ENCODE results near the gene GTF2F1. TPM values are rescaled to one million over a fixed set of nuclear protein-coding genes. Genes with fewer than 3 reads are reported as not detected.

GTF2F1 gene
- total and polyA plus RNA-seq, 2 donors (not counting 1 experiment from before 2014, with no cell fraction given), result 41.0 to 56.5 TPM

DNA sequence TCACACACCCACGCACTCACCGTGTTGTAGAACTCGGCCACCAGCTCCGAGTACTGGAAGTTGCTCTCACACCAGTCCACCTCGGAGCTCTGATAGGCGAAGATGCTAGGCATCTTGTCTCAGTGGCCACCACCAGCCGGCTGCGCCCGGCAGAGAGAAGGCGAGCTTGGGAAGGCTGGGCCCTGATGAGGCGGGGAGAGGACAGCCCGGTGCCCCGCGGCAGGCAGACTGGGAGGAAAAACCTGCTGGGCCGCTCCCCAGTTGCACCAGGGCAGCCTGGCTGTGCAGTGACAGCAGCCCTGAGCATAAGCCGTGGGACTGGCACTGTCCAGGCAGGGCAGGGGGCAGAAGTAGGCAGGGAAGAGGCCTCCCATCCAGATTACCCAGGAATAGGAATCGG lies 59.5 kb downstream of the GTF2F1 start, which contains the start of gene ACER1:
Gene ACER1 (minus strand): TSS at position 174 of the 400 bp plus-strand sequence. CDS start 61 bp downstream, at position 113.
- H2AFZ ChIP-seq (ENCODE audit: insufficient read depth, low read depth, low read length, poor library complexity, severe bottlenecking), result no peak within 1 kb of the TSS
- intact Hi-C loops (cut with micrococcal nuclease), result no loop called here
- no peaks in the 10 kb centered on the region for H3K27me3 ChIP-seq (replicated peaks in 1 of 4; ENCODE audit: control extremely low read depth in 1 of 4, control insufficient read depth in 3 of 4, insufficient read depth in 4 of 4, low read length in 3 of 4)
- H3K4me1 ChIP-seq (ENCODE audit: control insufficient read depth in 2 of 2, insufficient read depth in 2 of 2, low read length in 2 of 2), result no peaks in the 10 kb centered on the region
- 92% methylated on average over 16 of the region's 17 CpGs for WGBS (ENCODE audit: insufficient coverage)
- H3K4me3 ChIP-seq (ENCODE audit: control extremely low read depth in 1 of 5, extremely low read depth in 1 of 5, insufficient read depth in 1 of 5, low read depth in 2 of 5, low read length in 4 of 5), result no peak within 1 kb of the TSS
- no peaks in the 10 kb centered on the region for H4K20me1 ChIP-seq (ENCODE audit: control insufficient read depth, insufficient read depth, low read length, poor library complexity, severe bottlenecking)
- no peak for ATAC-seq (ENCODE audit: low read depth)
- H3K9me3 ChIP-seq (ENCODE audit: control extremely low read depth in 1 of 3, control insufficient read depth in 2 of 3, insufficient read depth in 1 of 3, low read length in 2 of 3), result no peaks in the 10 kb centered on the region
- Mint-ChIP-seq H3K9me3 (ENCODE audit: insufficient read depth) (no peaks in the 10 kb centered on the region), H3K27me3 (no peaks in the 10 kb centered on the region), H3K4me1 (no peaks in the 10 kb centered on the region), H3K27ac (no peak within 1 kb of the TSS), H3K4me3 (no peak within 1 kb of the TSS)
- no peak within 1 kb of the TSS for H3K4me2 ChIP-seq (replicated peaks; ENCODE audit: low read depth, low read length, poor library complexity, severe bottlenecking)
- H3K27ac ChIP-seq (ENCODE audit: low read length in 2 of 2), result no peak within 1 kb of the TSS
- no peaks in the 10 kb centered on the region for H3K79me2 ChIP-seq (ENCODE audit: control insufficient read depth, insufficient read depth, low read length)
- no peak for DNase-seq
- CTCF ChIA-PET, result no interaction called here
- H3K9ac ChIP-seq (ENCODE audit: low read length), result no peak within 1 kb of the TSS
- TF ChIP-seq EZH2 (IDR thresholded peaks at IDR 0.05; ENCODE audit: borderline replicate concordance, insufficient read depth, low read depth, low read length, poor library complexity, severe bottlenecking), result no peak
- TF ChIP-seq, protein P1, sequence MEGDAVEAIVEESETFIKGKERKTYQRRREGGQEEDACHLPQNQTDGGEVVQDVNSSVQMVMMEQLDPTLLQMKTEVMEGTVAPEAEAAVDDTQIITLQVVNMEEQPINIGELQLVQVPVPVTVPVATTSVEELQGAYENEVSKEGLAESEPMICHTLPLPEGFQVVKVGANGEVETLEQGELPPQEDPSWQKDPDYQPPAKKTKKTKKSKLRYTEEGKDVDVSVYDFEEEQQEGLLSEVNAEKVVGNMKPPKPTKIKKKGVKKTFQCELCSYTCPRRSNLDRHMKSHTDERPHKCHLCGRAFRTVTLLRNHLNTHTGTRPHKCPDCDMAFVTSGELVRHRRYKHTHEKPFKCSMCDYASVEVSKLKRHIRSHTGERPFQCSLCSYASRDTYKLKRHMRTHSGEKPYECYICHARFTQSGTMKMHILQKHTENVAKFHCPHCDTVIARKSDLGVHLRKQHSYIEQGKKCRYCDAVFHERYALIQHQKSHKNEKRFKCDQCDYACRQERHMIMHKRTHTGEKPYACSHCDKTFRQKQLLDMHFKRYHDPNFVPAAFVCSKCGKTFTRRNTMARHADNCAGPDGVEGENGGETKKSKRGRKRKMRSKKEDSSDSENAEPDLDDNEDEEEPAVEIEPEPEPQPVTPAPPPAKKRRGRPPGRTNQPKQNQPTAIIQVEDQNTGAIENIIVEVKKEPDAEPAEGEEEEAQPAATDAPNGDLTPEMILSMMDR (IDR thresholded peaks at IDR 0.05), result no peak
- no peaks in the 10 kb centered on the region for H3K36me3 ChIP-seq (replicated peaks in 1 of 2; ENCODE audit: control extremely low read depth in 1 of 2, control insufficient read depth in 1 of 2, extremely low read depth in 1 of 2, insufficient read depth in 2 of 2, low read length in 1 of 2)
- POLR2A ChIA-PET, result no interaction called here

Small RNA genes within 50 kb of the gene (small RNA-seq; reads per million reads assigned to genes)
- gene MIR6790 (ENCODE audit: insufficient read length, low read depth, low replicate concordance) (not detected), gene MIR6885 (ENCODE audit: insufficient read length, low read depth, low replicate concordance) (not detected)

Other genes with a start within 250 kb of the GTF2F1 start
- 40.2 and 45.7 TPM in 2 replicates for gene MLLT1, start 113.2 kb downstream of the GTF2F1 start, total RNA-seq
- gene MLLT1, start 113.2 kb downstream of the GTF2F1 start, polyA plus RNA-seq, result 15.3 and 19.4 TPM in 2 replicates
- gene ACER1, start 59.6 kb downstream of the GTF2F1 start, total RNA-seq, result not detected in 2 replicates
- 0.14 TPM in 1 of 2 replicates, not detected in the other for gene ACER1, start 59.6 kb downstream of the GTF2F1 start, polyA plus RNA-seq
- 38.2 and 39.8 TPM in 2 replicates for gene CLPP, start 31.6 kb downstream of the GTF2F1 start, total RNA-seq
- 82.1 and 83.4 TPM in 2 replicates for gene CLPP, start 31.6 kb downstream of the GTF2F1 start, polyA plus RNA-seq
- 62.7 and 67.0 TPM in 2 replicates for gene ALKBH7, start 20.4 kb downstream of the GTF2F1 start, total RNA-seq
- gene ALKBH7, start 20.4 kb downstream of the GTF2F1 start, polyA plus RNA-seq, result 27.5 and 36.4 TPM in 2 replicates
- 3.0 and 3.3 TPM in 2 replicates for gene PSPN, start 17.2 kb downstream of the GTF2F1 start, total RNA-seq
- 0.30 and 1.1 TPM in 2 replicates for gene PSPN, start 17.2 kb downstream of the GTF2F1 start, polyA plus RNA-seq
- gene KHSRP, start 31.6 kb upstream of the GTF2F1 start, total RNA-seq, result 195 and 205 TPM in 2 replicates
- gene KHSRP, start 31.6 kb upstream of the GTF2F1 start, polyA plus RNA-seq, result 79.6 and 82.8 TPM in 2 replicates
- gene SLC25A41, start 40.6 kb upstream of the GTF2F1 start, total RNA-seq, result 0.29 and 0.30 TPM in 2 replicates
- gene SLC25A41, start 40.6 kb upstream of the GTF2F1 start, polyA plus RNA-seq, result 0.07 and 0.48 TPM in 2 replicates
- gene SLC25A23, start 66.6 kb upstream of the GTF2F1 start, total RNA-seq, result 19.9 and 25.3 TPM in 2 replicates
- 2.4 and 9.3 TPM in 2 replicates for gene SLC25A23, start 66.6 kb upstream of the GTF2F1 start, polyA plus RNA-seq
- 3.1 and 3.6 TPM in 2 replicates for gene CRB3, start 71.1 kb upstream of the GTF2F1 start, total RNA-seq
- gene CRB3, start 71.1 kb upstream of the GTF2F1 start, polyA plus RNA-seq, result 1.0 and 2.1 TPM in 2 replicates
- gene DENND1C, start 88.6 kb upstream of the GTF2F1 start, total RNA-seq, result 117 and 119 TPM in 2 replicates
- gene DENND1C, start 88.6 kb upstream of the GTF2F1 start, polyA plus RNA-seq, result 132 and 134 TPM in 2 replicates
- gene TUBB4A, start 109.1 kb upstream of the GTF2F1 start, total RNA-seq, result 21.9 and 22.1 TPM in 2 replicates
- gene TUBB4A, start 109.1 kb upstream of the GTF2F1 start, polyA plus RNA-seq, result 3.3 and 3.9 TPM in 2 replicates
- 11.7 TPM in 2 replicates for gene TNFSF9, start 137.9 kb upstream of the GTF2F1 start, total RNA-seq
- 8.9 and 24.3 TPM in 2 replicates for gene TNFSF9, start 137.9 kb upstream of the GTF2F1 start, polyA plus RNA-seq
- gene CD70, start 198.0 kb upstream of the GTF2F1 start, total RNA-seq, result 48.5 and 49.1 TPM in 2 replicates
- gene CD70, start 198.0 kb upstream of the GTF2F1 start, polyA plus RNA-seq, result 14.6 and 23.9 TPM in 2 replicates